Measurements from ENCODE around the gene GRIA2. TPM values are rescaled to one million over a fixed set of nuclear protein-coding genes. Genes with fewer than 3 reads are reported as not detected.

Gene GRIA2
- total and polyA plus RNA-seq, 2 donors, result 0.04 to 16.4 TPM

DNA sequence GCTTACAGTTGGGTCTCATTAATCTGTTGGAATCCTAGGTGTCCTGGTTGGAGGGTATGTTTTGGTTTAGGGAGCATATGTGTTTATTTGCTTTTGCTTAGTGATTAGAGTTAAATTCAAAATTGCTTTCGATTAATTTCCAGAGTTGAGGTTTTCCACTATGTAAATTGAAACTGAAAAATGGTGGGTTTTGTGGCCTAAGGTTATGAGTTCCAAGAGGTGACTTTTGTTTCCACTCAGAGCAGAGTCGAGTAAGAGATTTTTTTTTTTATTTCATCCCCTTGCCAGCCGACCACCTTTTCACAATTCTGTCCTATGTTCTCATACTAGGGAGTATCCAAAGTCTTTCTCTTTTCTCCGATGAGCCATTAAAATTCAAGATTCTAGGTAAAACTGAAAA lies 66.9 kb downstream of the GRIA2 start:
- no peak overlapping the region for H3K4me3 ChIP-seq (ENCODE audit: low read depth, low read length)
- H3K4me1 ChIP-seq (ENCODE audit: insufficient read depth), result no peaks in the 10 kb centered on the region
- 87% methylated on average over 4 of the region's 4 CpGs for WGBS
- no peak overlapping the region for H3K27ac ChIP-seq (ENCODE audit: low read depth)
- H3K36me3 ChIP-seq (ENCODE audit: insufficient read depth), result no peaks in the 10 kb centered on the region
- no peak for DNase-seq (ENCODE audit: extremely low spot score)

DNA sequence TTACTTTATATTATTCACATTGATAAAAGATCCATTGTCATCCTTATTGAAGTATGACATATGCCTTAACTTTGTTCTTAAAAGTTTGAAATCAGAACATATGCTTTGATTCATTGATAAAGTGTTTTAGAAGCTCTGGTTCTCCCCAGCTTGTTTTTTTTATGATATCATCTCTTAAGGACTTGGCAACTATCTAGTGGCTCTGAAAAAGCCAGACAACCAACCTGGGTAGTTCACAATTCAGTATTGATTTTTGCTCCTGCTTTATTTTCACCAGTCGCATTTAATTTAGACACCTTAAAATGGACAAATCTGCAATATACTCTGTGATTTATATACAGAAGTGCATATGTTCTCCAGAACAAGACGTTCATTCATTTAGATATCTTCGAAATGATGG lies 70.1 kb downstream of the GRIA2 start:
- Histone ChIP-seq H3K4me1 (ENCODE audit: insufficient read depth) (no peaks in the 10 kb centered on the region), H3K27ac (ENCODE audit: low read depth) (no peak overlapping the region), H3K36me3 (ENCODE audit: insufficient read depth) (no peaks in the 10 kb centered on the region), H3K4me3 (ENCODE audit: low read depth, low read length) (no peak overlapping the region)
- WGBS, result 80% methylated on average over 3 of the region's 3 CpGs
- no peak for DNase-seq (ENCODE audit: extremely low spot score)

DNA sequence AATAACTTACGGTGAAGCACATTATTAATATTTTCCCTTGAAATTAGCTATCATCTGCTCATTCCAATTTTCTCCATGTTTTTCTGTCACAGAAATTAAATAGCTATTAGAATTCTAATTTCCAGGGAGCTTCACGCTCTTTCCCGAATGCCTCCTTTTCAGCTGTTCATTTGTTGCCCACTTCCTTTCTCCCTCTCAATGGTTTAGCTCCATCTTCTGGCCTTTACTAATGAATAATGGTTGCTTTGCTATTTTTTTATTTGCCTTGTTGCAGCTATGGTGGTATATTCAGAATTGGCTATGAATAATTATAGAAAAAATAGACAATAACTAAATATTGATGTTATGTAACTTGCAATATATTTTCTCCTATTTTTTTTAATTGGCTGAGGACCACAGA lies 70.5 kb downstream of the GRIA2 start:
- 64% methylated on average over 3 of the region's 3 CpGs for WGBS

DNA sequence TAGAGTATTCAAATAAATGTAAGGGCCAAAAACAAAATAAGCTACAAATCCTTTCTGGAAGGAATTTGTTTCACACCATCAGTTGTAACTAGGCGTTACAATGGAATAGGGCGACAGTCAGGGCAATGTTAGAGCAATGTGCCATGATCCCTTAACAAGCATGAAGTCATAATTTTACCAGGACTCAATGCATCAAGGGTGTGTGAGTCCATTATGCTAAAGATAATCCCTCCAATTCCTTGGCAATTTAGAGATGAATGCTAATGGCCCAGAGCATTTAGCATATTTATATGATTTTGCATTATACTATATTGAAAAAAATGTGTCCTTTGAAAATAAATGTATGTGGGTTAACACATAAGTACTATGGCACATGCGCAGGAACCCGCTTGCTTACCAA lies 73.1 kb downstream of the GRIA2 start:
- Histone ChIP-seq H3K4me3 (ENCODE audit: low read depth, low read length) (no peak overlapping the region), H3K4me1 (ENCODE audit: insufficient read depth) (no peaks in the 10 kb centered on the region), H3K27ac (ENCODE audit: low read depth) (no peak overlapping the region), H3K36me3 (ENCODE audit: insufficient read depth) (no peaks in the 10 kb centered on the region)
- WGBS, result 87% methylated on average over 4 of the region's 4 CpGs
- DNase-seq (ENCODE audit: extremely low spot score), result no peak

More for the DNA sequence above, 70.5 kb downstream of the GRIA2 start:
- Histone ChIP-seq H3K36me3 (ENCODE audit: insufficient read depth) (no peaks in the 10 kb centered on the region), H3K4me1 (ENCODE audit: insufficient read depth) (no peaks in the 10 kb centered on the region), H3K4me3 (ENCODE audit: low read depth, low read length) (no peak overlapping the region), H3K27ac (ENCODE audit: low read depth) (no peak overlapping the region)
- DNase-seq (ENCODE audit: extremely low spot score), result no peak

DNA sequence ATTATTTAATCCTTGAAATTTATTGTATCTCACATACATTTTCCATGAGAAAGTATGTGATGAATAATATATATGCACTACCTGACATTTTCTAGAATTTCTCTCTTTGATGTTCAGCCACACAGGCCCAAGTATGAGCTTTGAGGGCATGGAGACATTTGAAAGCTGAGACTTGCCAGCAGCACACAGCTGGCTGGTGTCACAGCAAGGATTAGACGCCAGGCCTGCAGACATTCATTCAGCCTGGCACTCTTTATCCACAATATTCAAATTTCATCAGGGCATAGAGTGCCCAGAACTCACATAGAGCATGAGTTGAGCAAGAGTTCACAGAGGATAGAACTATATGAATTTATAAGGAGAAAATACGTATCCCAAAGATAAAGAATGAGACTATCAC lies 74.0 kb downstream of the GRIA2 start:
- H3K27ac ChIP-seq (ENCODE audit: low read depth), result no peak overlapping the region
- WGBS, result 47% methylated on average over 2 of the region's 2 CpGs

DNA sequence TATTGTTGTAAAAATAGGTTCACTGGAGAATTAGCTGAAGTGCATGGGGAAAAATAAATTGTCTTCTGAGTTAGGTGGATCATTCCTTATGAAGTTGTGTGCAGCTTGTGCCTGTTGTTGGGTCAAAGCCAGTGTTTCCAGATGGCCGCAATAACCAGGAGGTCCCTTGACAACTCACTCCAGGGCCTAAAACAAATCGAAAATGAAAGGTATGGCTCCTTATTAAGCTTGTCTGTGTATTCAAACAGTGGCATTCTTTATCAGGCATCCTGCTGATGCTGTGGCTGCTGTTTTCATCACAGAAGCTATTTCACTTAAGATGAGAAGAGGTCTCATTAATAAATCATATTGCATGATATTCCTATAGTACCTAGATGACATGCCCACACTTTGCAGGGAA lies 80.2 kb downstream of the GRIA2 start:
- WGBS, result 49% methylated on average over 2 of the region's 2 CpGs
- H3K4me1 ChIP-seq (ENCODE audit: insufficient read depth), result no peaks in the 10 kb centered on the region
- no peak for DNase-seq (ENCODE audit: extremely low spot score)
- no peaks in the 10 kb centered on the region for H3K36me3 ChIP-seq (ENCODE audit: insufficient read depth)
- H3K4me3 ChIP-seq (ENCODE audit: low read depth, low read length), result no peak overlapping the region
- H3K27ac ChIP-seq (ENCODE audit: low read depth), result no peak overlapping the region

More for the DNA sequence above, 74.0 kb downstream of the GRIA2 start:
- Histone ChIP-seq H3K4me3 (ENCODE audit: low read depth, low read length) (no peak overlapping the region), H3K4me1 (ENCODE audit: insufficient read depth) (no peaks in the 10 kb centered on the region), H3K36me3 (ENCODE audit: insufficient read depth) (no peaks in the 10 kb centered on the region)
- no peak for DNase-seq (ENCODE audit: extremely low spot score)

DNA sequence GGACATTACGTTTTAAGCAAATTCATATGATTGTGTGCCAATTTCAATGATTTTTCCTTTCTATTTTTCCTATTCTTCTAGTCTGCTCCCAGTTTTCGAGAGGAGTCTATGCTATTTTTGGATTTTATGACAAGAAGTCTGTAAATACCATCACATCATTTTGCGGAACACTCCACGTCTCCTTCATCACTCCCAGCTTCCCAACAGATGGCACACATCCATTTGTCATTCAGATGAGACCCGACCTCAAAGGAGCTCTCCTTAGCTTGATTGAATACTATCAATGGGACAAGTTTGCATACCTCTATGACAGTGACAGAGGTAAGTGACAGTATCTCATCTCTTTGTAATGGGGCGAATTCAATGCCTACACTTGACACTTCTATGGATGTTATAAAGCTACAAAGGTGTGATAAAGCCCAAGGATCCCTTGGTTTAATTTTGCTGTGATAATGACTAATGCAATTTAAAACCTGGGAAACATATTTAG lies 83.0 kb downstream of the GRIA2 start:
- no peak for DNase-seq (ENCODE audit: extremely low spot score)
- Histone ChIP-seq H3K36me3 (ENCODE audit: insufficient read depth) (no peaks in the 10 kb centered on the region), H3K4me3 (ENCODE audit: low read depth, low read length) (no peak overlapping the region), H3K27ac (ENCODE audit: low read depth) (no peak overlapping the region), H3K4me1 (ENCODE audit: insufficient read depth) (no peaks in the 10 kb centered on the region)
- WGBS, result 57% methylated on average over 6 of the region's 6 CpGs

DNA sequence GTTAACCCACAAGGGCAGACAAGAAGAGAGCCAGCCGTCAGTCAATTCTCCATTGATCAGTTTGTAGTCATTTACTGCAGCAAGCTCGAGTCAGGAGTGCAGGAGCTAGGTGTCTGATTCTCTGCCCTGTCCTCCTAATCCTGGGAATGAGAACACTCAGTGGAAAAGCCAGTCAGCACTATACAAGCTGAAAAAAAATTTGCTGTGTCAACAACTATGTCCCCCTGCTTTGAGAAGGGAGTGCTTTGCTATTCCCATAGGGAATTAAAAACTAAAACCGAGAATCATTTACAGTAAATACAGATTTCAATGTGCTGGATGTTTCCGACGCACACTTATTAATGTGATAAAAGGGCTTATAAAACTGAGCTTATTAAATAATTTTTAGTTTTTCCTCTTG lies 84.2 kb downstream of the GRIA2 start:
- Histone ChIP-seq H3K36me3 (ENCODE audit: insufficient read depth) (no peaks in the 10 kb centered on the region), H3K4me3 (ENCODE audit: low read depth, low read length) (no peak overlapping the region), H3K4me1 (ENCODE audit: insufficient read depth) (no peaks in the 10 kb centered on the region), H3K27ac (ENCODE audit: low read depth) (no peak overlapping the region)
- no peak for DNase-seq (ENCODE audit: extremely low spot score)
- WGBS, result 82% methylated on average over 5 of the region's 5 CpGs

DNA sequence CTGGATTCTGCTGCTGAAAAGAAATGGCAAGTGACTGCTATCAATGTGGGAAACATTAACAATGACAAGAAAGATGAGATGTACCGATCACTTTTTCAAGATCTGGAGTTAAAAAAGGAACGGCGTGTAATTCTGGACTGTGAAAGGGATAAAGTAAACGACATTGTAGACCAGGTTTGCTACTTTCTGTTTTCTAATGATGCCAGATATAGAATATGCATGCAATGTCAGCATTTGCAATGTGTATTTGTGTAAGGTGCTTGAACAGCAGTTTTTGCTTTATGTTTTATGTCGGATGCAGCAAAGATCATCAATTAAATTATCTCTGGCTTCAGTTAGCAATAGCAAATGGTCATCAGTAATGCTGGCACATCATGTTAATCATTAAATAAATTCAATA lies 92.2 kb downstream of the GRIA2 start:
- no peaks in the 10 kb centered on the region for H3K4me1 ChIP-seq (ENCODE audit: insufficient read depth)
- no peak overlapping the region for H3K4me3 ChIP-seq (ENCODE audit: low read depth, low read length)
- WGBS, result 79% methylated on average over 5 of the region's 5 CpGs
- no peaks in the 10 kb centered on the region for H3K36me3 ChIP-seq (ENCODE audit: insufficient read depth)
- no peak overlapping the region for H3K27ac ChIP-seq (ENCODE audit: low read depth)
- DNase-seq (ENCODE audit: extremely low spot score), result no peak

DNA sequence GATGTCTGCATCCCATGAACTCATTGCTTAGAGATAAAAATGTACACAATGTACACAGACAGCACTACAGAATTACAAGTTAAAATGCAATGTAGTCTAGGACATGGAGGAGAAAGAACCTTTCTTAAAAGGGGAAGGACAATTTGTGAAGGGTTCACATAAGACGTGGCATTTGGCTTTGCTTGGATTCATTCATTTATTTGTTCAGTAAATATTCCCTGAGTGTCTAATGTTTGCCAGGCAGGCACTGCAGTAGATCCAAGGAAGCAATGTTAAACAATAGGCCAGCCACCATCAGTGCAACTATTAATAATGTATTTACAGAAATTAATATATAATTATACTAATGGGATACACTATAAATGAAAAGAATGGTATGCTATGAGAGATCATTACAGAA lies 94.4 kb downstream of the GRIA2 start:
- 88% methylated on average over 1 of the region's 1 CpG for WGBS
- H3K4me1 ChIP-seq (ENCODE audit: insufficient read depth), result no peaks in the 10 kb centered on the region
- no peak for DNase-seq (ENCODE audit: extremely low spot score)
- no peaks in the 10 kb centered on the region for H3K36me3 ChIP-seq (ENCODE audit: insufficient read depth)
- no peak overlapping the region for H3K27ac ChIP-seq (ENCODE audit: low read depth)
- no peak overlapping the region for H3K4me3 ChIP-seq (ENCODE audit: low read depth, low read length)

DNA sequence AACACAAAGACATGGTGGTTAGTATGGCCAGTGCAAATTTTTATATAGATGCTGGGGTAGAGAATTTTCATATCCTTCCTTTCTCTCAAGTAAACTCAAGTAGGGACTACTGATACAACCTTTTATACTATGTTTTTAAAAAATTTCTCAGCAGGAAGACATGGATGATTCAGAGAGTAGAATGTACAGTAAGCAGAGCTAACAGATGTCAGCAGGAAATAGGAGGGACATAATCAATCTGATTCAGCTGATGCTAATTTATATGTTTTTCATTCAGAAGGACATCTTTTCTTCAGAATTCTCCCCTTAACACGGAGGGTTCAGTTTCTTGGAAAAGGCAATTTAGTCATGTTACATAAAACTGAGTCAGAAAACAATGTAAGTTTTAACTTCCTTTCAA lies 95.4 kb downstream of the GRIA2 start:
- no peak for DNase-seq (ENCODE audit: extremely low spot score)
- Histone ChIP-seq H3K4me3 (ENCODE audit: low read depth, low read length) (no peak overlapping the region), H3K27ac (ENCODE audit: low read depth) (no peak overlapping the region), H3K4me1 (ENCODE audit: insufficient read depth) (no peaks in the 10 kb centered on the region), H3K36me3 (ENCODE audit: insufficient read depth) (no peaks in the 10 kb centered on the region)
- WGBS, result 42% methylated on average over 1 of the region's 1 CpG

DNA sequence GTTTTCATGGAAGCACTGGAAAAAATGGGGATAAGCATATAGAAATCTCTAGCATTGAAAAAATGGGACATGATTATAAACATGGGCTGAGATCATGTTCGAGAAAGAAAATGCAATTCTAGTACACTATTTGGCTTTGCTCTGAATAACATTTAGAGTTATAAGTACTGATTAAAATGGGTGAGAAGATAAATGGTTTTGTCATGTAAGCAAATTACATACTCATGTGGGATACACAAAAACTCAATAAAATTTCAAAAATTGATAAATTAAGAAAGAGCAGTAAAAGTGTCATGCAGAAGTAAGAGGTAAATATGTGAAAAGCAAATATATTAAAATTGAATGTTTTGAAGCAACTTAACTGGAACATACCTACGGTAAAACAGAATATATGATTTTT lies 99.6 kb downstream of the GRIA2 start:
- H3K4me1 ChIP-seq (ENCODE audit: insufficient read depth), result no peaks in the 10 kb centered on the region
- 84% methylated on average over 2 of the region's 2 CpGs for WGBS
- H3K36me3 ChIP-seq (ENCODE audit: insufficient read depth), result no peaks in the 10 kb centered on the region
- H3K27ac ChIP-seq (ENCODE audit: low read depth), result no peak overlapping the region
- DNase-seq (ENCODE audit: extremely low spot score), result no peak
- no peak overlapping the region for H3K4me3 ChIP-seq (ENCODE audit: low read depth, low read length)

DNA sequence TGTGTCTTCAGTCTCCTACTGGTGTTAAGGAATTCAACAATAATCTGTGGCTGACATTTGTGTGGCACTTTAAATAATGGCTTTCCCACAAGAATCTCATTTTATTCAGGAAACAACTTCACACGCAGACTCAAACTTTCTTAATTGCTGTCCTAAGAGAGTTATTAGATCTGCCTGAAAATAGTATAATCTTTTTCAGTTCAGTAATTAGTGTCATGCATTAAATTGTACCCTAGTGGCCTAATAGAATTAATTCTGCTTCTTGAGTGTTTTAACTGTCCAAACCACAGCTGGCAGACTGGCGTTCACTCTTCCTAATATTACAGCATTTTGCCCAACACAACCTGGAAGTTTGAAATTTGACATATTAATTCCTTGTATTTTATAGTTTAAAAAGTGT lies 107.1 kb downstream of the GRIA2 start:
- H3K4me1 ChIP-seq (ENCODE audit: insufficient read depth), result no peaks in the 10 kb centered on the region
- H3K27ac ChIP-seq (ENCODE audit: low read depth), result no peak overlapping the region
- DNase-seq (ENCODE audit: extremely low spot score), result no peak
- 81% methylated on average over 2 of the region's 2 CpGs for WGBS
- no peaks in the 10 kb centered on the region for H3K36me3 ChIP-seq (ENCODE audit: insufficient read depth)
- no peak overlapping the region for H3K4me3 ChIP-seq (ENCODE audit: low read depth, low read length)

DNA sequence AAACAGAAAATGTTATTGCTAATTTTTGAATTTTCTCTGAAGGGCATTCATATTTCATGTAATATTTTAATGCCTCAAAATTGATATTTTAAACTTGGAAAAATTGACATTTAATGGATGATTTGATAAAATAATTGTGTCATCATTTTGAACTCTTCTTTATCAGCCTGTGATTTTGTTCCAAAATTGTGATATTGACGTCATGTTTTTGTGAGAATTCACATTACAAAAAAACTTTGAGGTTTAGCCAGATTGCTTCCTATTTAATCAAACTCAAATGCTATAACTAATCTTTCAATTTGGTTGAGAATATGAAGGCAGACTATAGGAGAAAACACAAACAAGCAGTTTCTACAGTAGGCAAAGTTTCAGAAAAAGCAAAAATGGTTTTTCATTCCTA lies 137.4 kb downstream of the GRIA2 start:
- WGBS, result 69% methylated on average over 1 of the region's 1 CpG
- H3K27ac ChIP-seq (ENCODE audit: low read depth), result no peak overlapping the region

DNA sequence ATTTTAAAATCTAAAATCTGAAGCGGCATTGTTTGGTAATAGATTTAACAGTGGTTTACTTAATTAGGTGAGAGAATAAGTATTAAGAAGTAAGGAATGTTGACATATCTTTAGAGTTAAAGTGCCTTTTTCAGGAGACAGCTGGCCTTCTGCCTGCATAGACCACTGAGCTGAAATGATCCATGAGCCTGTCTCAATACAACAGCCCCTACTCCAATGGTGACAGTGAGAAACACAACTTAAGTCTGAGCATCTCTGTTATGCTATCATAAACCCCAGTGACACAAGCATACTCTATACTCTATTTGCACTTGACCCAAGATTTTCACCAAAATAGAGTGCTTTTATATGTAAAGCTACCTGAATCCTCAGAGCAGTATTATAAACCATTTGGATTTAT lies 137.9 kb downstream of the GRIA2 start:
- no peaks in the 10 kb centered on the region for H3K4me1 ChIP-seq (ENCODE audit: insufficient read depth)
- H3K36me3 ChIP-seq (ENCODE audit: insufficient read depth), result no peaks in the 10 kb centered on the region
- 58% methylated on average over 1 of the region's 1 CpG for WGBS
- no peak overlapping the region for H3K27ac ChIP-seq (ENCODE audit: low read depth)
- no peak overlapping the region for H3K4me3 ChIP-seq (ENCODE audit: low read depth, low read length)
- no peak for DNase-seq (ENCODE audit: extremely low spot score)

More for the DNA sequence above, 137.4 kb downstream of the GRIA2 start:
- DNase-seq (ENCODE audit: extremely low spot score), result no peak
- Histone ChIP-seq H3K36me3 (ENCODE audit: insufficient read depth) (no peaks in the 10 kb centered on the region), H3K4me3 (ENCODE audit: low read depth, low read length) (no peak overlapping the region), H3K4me1 (ENCODE audit: insufficient read depth) (no peaks in the 10 kb centered on the region)

Measured in urinary bladder (tissue), 4 donors.